Stimulated activated CD4-positive, alpha-beta T cell treated with anti-CD3 and anti-CD28 coated beads, Interleukin-15, amount 100 ng/mL, for 48 hours (primary cell): Measurements from ENCODE around the gene NOX5.

ENCODE experiments used
- DNase-seq, 2 donors: peaks; one replicate each; pipeline ENCODE4 v3.0.0-alpha.2; 2020; ENCODE audit warnings: low read depth in 2 of 2

Gene NOX5

DNA sequence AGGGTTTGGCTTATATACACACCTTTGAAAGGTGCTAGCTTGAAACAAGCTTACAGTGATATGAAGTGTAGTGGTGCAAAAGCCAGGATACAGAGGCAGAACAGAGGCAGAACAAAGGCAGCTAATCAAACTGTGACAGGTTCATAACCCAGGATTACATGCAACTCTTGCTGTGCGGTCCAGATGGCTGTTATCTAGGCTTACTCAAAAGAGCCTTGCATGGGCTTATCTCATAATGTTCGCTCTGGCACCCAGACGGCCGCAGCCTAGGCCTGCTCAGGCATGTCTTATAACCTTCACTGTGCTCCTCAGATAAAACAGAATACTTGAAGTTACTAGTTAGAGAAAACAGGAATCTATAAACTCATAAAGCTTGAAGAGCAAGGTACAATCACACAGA is 22.8 kb upstream of the NOX5 start:
- no peak for DNase-seq

GRCh38 chr15:68992696-68993095 is 21.8 kb upstream of the NOX5 start:
- no peak for DNase-seq

GRCh38 chr15:68993276-68993675 is 21.2 kb upstream of the NOX5 start:
- DNase-seq, result no peak

DNA sequence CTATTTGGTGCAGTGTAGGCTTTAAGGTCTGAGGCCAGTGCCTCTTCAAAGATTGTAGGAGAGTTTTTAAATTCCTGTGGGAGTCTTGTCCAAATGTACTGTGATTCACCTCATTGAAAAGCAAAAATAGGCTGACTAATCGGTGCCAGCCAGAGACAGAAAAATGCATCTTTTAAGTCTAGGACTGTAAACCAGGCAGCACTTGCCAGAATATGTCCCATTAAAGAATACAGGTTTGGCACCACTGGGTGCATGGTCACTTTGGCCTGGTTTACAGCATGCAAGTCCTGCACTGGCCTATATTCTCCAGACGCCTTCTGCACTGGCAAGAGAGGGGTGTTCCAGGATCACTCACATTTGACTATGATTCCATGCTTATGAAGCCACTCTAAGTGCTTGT is 20.3 kb upstream of the NOX5 start:
- no peak for DNase-seq

DNA sequence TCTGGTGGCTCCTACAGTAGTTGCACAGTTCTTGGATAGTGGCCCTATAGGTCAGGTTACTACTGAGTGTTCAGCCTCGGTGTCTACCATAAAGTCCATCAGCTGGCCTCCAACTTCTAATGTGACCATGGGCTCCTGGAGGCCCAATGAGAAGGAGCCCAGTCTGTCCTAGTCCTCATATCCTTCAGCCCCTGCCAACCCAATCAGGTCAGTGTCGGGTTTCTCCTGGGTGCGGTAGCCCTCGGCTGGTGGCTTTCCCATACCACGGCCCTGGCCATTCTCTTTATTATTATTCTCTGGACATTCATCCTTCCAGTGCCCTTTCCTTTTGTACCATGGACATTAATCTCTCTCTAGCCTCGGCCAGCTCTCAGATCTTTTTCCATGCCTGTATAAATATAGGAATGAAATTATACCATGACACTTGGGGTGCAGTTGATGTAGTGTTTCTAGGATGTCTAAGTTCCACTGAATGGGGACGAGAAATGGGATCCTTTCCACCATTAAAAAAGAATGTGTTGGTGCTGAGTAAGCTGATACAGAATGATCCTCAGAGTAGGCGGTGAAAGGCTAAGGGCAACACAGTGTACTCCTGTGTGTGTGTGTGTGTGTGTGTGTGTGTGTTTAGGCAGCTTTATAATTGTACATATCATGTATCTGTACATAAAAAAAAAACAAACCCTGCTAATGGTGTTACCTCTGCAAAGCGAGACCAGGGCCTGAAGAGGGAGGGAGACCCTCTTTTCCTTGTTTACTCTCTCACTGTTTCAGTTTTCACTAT is 19.3 kb upstream of the NOX5 start:
- DNase-seq, result no peak

GRCh38 chr15:68997050-68997449 is 17.4 kb upstream of the NOX5 start:
- no peak for DNase-seq

GRCh38 chr15:68997930-68998777 is 16.3 kb upstream of the NOX5 start:
- DNase-seq, result no peak

- no peak for DNase-seq
Observed at GRCh38 chr15:68999091-68999490, 15.4 kb upstream of the NOX5 start.

GRCh38 chr15:69000091-69000490 is 14.4 kb upstream of the NOX5 start:
- DNase-seq, result no peak

GRCh38 chr15:69000725-69001503 is 13.6 kb upstream of the NOX5 start:
- no peak for DNase-seq

DNA sequence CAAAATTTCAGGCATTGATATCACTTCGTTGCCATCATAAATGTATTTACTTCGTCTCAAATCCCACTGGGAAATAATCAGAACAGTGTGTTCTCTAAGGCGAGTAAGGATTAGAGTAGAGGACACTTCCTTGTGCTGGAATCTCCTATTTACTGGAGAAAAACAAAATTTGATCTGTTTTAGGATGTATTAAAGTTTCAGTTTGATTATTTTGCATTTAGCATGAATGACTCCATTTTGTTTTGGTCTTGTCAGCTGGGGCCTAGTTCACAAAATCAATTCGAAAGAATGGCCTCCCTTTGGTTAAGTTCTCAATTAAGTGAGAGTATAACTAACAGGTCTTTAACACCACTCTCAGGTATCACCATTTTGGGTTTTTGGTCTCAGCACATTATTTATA is 11.7 kb upstream of the NOX5 start:
- no peak for DNase-seq

- no peak for DNase-seq
Observed at GRCh38 chr15:69004011-69004410, 10.5 kb upstream of the NOX5 start.

DNA sequence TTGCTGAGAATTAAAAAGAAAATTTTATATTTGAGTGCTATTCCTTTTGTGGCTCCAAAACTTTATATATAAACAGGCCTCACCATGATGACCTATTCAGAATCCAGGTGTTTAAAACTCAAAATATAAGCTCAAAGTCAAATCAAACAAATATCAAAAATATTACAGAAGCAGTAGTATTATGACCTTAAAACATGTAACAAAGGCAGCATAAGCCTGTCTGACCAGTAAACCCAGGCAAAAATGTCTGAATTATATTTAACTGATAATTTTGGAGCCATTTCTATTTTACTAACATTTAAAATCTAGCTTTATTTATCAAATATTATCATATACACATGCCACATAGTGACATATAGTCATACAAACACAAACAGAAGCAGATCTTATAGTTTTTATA is 6.4 kb upstream of the NOX5 start:
- DNase-seq, result no peak

DNA sequence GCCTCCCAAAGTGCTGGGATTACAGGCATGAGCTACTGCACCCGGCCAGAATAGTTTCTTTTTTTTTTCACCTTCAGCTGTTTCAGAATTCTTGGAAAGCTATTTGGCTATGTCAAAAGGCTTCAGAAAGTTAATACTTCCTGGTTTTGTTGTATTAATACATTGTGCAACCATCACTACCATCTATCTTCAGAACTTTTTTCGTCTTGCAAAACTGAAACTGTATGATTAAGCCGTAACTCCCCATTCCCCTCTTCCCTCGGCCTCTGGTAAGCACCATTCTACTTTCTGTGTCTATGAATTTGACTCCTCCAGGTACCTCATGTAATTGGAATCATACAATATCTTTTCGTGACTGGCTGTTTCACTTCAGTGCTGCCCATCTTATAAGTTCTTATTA is 5.2 kb upstream of the NOX5 start:
- no peak for DNase-seq

DNA sequence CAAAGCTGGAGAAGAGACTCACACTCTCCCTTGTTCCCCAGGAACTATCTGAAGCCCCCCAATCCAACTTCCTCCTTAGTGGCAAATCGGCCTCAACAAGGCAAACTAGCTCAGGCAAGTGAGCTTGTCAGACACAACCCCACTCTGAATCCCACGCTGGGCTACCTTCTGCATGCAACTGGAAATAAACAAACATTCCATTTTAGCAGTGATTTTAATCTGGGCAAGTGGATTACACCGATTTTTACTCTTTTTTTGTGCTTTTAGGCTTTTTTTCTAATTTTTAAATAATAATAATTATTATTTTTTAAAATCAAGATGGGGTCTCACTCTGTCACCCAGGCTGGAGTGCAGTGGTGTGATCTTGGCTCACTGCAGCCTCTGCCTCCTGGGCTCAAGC is 2.9 kb upstream of the NOX5 start:
- no peak for DNase-seq

GRCh38 chr15:69012761-69013364 is 1.6 kb upstream of the NOX5 start:
- no peak for DNase-seq

DNA sequence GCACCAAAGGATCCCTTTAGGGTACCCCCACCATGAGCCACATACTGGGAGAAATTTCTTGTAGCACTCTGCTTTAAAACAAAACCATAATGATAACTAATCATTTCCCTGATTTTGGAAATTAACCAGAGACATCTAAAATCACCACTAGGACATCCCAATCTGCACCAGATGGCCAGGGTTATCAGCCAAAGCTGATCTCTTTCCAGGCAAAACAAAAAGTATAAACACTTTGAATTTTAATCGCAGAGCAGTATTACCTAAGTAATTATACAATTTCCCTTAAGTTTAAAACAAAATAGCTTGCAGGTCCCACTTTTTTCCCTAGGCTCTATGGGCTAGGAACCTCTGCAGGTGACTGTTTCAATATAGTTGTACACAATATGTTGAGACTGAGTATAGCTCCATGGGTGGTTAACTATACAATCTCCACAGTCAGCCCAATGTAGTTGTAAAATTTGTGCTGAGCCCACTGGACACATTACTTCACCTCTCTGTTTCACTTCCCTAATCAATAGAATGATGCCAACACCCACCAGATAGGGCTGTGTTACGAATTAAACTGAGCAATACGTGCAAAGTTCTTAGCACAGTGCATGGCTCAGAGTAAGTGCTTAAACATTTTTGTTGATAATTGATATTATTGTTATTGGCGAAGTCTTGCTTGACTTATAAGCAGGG is 629 bp upstream of the NOX5 start:
- no peak for DNase-seq

GRCh38 chr15:69015591-69015990 is 1.1 kb downstream of the NOX5 start:
- no peak for DNase-seq

- no peak for DNase-seq
Observed at GRCh38 chr15:69016021-69016595, 1.6 kb downstream of the NOX5 start.

- no peak for DNase-seq
Observed at GRCh38 chr15:69017978-69018377, 3.5 kb downstream of the NOX5 start.

DNA sequence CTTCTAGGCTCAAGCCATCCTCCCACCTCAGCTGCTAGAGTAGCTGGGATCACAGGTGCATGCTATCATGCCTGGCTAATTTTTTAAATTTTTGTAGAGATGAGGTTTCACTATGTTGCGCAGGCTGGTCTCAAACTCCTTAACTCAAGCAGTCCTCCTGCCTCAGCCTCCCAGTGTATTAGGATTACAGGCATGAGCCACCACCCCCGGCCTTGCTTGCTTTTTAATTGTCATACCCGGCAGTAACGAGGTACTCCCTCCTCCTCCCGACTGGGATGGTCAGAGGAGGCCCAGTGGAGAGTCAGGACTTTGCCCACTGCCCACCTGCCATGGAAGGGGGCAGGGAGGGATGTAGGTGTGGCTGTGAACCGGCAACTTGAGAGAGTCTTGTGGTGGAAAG is 4.5 kb downstream of the NOX5 start:
- DNase-seq, result no peak
